Sigmoid colon (tissue), 4 donors: ENCODE data around the gene GP5.

Source experiments
- POLR2A ChIP-seq, 2 donors: fragments of 450-650 bp; IDR thresholded peaks; one replicate each; pipeline ENCODE4 v1.6.1; 2016; ENCODE audit warnings: antibody characterized with exemption in 2 of 2, mild to moderate bottlenecking in 2 of 2, moderate library complexity in 2 of 2
- POLR2AphosphoS5 ChIP-seq, 4 donors: sonication (generic); formaldehyde crosslinking; IDR thresholded peaks; one replicate each; pipeline ENCODE4 v1.6.1; 2017; ENCODE audit warnings: antibody characterized with exemption in 4 of 4

- no peak for TF ChIP-seq POLR2AphosphoS5 (IDR thresholded peaks at IDR 0.05)
- no peak for TF ChIP-seq POLR2A (IDR thresholded peaks at IDR 0.05)
Observed at GRCh38 chr3:194365978-194366490, 33.0 kb downstream of the GP5 start.
